NCI-H69 (cell line): ENCODE measurements around the gene SMAD6.
A peak's percentile ranks its signal among the peaks of the same experiment; 100 is the strongest.

Experiments
- DNase-seq: peaks from one replicate; lab custom pipeline; 2025; lab: John Stamatoyannopoulos, UW

The SMAD6 gene

DNA sequence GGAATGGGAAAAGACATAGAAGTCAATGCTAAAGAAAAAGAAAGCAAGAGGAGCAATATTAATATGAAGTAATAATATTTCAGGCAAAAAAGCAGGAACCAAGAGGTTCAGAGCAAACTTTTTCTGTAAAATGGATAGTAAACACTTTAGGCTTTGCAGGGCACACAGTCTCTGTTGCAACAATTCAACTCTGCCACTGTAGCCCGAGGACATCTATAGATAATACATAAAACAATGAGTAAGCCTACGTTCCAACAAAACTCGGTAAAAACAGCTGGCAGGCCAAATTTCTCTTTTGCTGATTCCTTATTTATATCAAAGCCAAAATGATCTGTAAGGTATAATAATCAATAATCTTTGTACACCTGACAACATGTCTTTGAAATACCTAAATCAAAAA lies 56.8 kb downstream of the SMAD6 start:
- no peak for DNase-seq

DNA sequence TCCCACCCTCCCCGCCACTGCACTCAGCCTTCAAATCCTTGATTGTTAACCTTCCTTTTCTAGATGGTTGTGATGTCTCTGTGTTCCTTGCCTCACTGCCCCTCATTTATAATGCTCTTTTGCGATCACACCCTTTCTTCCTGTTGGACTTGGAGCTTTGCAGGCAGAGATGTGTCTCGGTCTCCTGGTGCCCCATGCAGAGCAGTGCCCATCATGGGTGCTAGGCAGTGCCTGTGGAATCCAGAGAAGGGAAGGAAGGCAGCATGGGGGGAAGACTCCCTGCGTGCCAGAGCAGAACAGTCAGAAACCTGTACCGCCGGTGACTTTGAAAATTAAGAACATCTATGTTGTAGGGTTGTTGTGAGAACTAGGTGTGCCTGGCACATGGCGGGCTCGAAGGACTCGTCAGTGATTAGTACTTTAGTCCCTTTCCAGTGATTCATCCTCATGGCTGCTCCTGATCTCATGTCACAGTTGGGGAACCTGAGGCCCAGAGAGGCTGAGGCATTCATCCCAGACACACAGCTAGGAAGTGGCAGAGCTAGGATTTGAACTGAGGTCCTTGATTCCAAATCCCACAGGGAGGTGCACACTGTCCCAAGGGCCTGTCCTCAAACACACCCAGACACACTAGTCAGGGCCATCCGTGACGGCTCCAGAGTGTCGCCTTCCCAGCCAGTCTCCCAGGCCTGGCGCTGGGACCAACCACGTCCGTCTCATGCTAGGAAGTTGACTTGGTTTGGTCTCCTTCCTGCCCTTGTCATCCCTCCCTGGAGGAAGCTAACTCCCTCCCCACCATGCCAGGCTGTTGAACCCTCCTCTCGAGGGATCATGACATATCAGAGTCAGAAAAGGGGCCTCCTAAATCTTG lies 58.3 kb downstream of the SMAD6 start:
- DNase-seq = no peak

DNA sequence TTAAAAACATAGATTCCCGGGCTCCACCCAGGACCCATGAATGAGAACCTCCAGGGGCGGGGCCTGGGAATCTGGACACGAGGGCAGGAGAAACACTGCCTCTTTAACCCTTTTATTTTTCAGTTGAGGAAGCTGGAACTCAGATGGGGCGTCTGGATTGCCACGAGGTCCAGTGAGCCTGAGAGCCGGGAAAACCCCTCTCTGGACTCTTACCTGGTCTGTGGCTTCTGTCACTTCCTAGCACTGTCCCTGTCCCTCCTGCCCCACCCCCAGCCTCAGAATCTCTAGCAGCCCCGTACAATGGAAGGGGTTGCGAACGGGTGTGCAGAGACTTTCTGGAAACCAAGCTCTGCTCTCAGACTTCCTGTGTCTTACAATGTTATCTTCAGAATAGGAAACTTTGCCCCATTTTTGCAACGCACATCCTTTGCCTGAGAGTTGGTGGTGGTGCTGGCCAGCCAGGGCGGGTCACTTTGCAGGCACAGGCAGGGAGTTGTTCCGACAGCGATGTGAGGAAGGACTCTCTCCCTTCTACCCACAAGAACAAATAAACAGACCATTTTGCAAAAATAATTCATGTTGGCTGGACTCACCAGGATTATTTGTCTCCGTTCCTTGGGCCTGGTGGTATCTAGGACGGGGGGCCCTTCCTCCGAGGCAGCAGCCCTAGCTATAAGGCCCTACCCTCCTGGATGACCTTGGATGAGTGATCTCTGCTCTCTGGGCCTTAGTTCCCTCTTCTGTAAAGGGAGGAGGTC lies 59.1 kb downstream of the SMAD6 start:
- no peak for DNase-seq

DNA sequence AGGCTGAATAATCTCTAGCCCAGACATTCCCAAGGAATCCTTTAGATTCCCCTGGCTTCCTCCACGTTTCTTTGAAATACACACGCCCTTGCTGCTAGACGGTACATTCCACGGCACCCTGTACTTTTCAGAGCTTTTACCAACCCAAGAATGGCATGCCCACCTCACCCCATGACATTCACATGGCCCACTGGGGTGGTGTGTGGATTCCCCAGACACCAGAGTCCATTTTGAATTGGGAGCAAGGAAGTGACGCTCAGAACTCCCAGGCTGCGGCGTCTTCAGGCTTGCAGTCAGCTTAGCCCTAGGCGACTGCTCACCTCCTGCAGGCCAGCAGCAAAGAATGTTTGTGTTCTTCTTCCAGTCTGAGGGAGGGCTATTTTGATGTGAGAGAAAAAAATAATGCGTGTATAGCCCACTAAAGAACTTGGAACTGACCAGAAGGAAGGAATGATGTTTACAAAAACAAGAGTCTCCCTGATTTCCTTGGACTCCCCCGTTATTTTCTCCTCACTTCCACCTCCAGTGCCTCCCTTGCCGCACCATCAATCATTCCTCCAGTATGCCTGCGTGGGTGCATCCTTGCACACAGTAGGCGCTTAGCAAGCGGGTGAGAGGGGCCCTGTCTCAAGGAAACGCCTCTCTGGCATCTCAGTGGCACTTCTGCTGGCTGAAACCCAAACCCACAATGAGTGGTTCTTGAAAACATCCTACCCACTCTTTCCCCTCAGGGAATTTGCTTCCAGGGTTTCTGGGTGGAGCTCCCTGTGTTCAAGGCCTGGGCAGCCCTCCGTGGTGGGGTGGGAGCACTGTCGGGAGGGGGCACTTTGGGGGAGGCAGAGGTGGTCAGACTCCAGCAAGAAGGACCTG lies 59.9 kb downstream of the SMAD6 start:
- DNase-seq = no peak

DNA sequence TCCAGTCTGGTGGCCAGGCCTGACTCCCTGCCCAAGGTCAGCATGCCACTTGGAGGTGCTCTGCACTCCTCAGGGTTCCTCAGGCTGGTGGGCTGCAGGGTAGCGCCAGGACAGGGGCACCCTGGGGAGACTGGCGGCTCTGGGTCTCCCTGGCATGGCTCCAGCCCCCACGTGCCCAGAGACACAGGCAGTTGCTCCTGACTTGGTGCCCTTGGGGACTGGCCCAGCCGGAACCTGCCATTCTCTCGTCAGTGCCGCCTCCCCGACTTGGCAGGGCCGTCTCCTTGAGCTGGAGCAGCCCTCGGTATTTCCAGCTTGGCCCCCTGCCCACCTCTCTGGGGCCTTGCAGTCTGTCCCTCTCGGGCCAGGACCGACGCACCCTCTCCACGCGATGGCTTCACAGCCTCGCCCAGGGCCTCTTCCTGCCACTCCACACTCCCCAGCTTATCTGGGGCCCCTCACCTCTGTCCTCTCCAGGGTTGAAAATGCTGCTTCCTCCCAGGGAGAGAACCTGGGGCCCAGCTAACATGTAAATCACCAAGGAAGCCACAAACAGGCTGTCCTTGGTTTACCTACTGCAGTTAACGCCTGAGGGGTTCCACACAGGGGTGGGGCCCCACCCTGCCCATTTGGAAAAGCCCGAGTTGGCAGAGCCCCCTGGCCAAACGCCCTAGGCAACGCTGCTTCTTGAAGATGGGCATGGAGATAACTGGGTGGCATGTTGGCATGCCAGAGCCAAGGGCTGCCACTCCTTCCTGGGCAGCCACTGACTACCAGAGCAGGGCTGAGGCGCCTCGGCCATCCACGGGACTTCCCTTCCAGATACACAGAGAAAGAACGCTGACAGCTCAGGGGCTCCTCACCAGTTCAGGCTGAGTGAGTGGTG lies 61.4 kb downstream of the SMAD6 start:
- peak; percentile 83 for DNase-seq

DNA sequence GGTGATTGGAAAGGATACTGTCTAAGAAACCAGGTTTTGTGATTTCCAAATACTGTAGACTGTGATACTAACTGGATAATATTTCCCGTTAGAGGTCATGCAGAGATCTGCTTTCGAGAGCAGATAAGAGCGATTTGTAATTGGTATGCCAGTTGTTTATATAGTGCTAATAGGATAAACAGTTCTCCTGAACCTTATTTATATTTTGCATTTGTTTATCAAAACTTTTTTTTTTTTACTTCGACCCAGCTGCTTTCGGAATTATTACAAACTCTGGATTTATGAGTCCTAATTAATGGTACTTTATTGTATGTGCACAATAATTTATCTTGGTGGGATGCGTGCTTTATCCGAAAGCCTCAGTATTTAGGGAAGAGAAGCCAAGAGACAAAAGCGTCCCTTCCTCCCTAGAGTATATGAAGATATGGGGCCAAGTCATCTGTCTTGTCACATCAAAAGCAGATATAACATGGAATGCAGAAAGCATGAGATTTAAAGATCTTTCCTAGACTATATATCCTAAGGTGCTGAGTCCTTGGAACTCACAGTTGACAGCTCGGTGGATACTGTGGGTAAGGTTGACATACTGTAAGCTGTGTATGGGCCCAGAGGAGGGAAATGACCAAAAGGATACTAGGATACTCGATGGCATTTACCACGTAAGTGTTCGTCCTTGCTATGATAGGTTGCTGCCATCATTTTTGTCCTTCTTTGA lies 62.2 kb downstream of the SMAD6 start:
- no peak for DNase-seq

DNA sequence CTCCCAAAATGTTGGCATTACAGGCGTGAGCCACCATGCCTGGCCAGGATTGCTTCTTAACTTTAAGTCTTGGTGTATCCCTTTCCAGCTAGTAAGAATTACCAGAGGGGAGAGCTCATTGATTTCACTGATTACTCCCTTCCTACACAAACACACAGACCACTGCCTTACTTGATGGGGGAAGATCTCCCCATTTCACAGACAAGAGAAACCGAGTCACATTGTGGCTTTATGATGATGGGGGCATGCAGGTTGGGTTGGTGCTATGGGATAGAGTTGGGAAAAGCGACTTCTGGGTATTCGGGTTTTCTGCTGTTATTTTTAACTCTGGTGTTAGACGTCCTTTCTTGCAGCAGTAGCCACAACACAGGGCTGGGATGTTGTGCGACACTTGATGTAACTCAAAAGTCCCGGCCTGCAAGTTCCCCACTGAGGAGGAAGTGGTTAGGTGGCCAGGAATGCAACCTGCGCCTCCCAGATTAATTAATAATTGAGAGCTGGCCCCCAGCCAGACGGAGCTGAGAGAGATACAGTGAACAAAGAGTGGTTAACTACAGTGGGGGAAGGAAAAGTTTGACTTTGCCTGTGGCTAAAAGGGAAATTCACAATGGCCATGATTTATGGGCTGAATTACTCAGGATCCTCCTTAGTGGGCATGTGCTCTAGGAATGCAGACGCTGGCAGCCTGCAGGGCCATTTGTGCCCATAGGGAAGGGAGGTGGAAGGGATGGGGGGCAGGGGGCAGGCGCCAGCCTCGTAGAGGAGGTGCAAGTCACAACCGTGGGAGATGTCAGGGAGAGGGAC lies 63.6 kb downstream of the SMAD6 start:
- DNase-seq = peak; percentile 92

DNA sequence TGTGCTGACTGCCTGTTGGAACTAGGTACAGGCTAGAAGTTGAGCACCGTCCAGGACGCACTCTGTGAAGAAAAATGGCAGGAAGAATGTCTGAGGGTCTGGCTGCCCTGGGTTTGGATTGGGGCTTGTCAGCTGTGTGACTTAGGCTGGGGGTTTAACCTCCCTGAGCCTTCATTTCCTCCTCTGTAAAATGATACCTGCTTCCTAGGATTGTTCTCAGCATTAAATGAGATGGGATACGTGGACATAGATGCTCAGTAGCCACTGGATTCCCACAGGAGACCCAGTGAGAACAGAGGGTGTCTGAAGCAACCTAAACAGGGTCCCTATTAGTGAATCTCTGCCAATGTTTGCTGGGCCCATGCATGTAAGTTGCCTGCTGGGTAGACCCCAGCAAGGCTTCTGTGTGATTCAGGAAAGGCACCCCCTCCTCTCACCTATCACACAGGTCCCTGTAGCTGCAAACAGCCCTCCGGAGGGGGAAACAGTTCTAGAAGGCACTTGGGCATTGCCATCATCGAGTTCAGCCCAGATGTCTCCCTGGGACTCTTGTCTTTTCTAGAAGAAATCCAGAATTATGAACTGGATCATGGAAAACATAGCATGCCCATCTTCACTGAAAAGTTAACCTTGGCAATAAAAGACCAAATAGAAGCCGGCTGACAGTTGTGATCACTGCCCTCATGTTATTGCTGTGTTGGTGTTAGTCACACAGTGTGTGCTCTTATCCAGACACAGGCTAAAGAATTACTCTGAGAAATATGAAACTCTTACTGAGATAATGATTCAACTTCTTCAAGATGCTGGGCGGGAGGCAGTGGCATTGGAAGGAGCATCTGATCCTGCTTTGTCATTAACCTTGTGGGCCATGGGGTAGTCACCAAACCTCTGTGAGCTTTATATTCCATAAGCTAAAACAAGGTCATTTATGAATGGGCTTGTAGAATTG lies 64.5 kb downstream of the SMAD6 start:
- no peak for DNase-seq

DNA sequence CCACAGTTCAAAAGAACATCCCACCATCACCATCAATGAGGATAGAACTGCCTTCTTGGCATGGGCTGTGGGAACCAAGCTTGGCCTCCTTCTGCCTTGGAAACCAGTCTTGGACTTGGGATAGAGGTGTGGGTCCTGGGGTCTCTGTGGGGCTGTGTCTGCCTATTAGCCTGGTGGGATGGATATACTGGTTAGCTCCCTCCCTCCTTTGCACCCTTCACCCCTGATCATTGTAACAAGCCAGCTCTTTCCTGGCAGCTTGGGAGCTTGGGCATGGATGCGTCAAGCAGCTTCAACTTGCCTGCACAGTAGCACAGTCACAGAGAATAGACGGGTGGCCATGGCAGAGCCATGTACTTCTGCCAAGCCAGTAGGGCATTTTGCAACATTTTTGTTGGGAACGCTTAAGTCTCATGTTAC lies 65.2 kb downstream of the SMAD6 start:
- DNase-seq = no peak

DNA sequence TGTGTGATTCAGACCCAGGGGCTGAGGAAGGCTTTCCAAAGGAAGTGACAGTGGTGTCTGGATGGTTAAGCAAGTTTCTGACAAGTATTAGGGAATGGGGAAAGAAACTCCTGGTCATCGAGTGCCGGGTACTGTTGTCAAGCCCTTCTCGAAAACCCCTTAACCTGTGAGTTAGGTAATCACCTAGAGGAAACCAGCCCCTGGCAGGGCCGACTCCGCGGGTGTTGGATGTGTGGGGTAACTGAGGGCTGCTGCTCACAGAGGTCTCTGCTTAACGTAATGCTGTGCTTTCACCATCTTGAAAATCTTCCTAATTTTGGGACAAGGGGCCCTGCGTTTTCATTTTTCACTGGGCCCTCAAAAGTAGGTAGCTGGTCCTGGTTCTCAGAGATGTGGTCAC lies 67.0 kb downstream of the SMAD6 start:
- DNase-seq = no peak

DNA sequence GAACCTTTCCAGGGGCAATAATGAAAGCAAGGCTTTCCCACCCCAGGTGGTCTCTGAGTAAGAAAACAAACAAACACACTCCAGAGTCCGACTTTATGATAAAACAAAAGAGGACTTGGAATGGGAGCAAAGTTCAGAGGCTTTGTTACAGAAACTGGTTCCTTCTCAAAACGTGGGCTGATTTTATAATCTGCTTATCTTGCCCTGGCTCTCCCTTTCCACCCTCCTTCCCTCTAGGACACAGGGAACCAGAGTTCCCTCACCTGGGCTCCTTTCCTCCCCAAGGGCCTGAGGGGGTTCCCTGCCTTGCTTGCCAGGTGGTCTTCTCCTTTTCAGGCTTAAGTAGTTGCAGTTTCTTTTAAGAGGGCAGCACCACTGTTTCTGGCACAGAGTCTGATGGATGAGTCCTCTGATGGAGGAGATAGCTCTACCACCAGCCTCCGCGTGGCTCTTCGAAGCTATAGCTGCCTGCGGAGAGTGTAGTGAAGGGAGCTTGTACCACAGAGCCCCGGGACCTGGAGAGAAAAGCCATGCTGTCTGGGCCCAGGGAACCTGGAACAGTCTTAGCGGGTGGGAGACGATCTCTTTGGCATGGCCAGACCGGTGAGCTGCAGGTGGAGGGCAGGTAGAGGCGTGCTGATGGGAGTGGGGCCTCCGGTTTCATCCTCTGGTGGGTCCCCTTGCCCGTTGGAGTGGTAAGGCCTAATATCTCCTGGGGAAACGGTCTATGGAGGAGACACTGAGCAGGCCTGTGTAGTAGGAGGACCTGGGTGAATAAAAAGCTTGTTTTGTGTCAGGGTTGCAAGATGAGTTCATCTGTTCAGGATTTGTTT lies 68.7 kb downstream of the SMAD6 start:
- DNase-seq = peak; percentile 49

DNA sequence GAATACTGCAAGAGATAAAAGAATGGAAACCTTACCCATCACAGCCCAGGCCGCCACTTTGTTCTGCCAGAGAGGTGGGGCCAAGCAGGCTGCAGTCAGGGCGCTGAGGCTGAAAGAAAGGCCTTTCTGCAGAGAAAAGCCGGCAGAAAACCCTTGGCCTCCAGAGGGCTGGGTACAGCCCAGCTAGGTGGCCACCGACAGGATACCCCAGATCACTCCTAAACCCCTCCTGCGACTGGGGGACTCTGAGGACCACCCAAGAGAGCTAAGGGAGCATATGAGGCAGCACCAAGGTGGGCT lies 69.3 kb downstream of the SMAD6 start:
- DNase-seq = no peak

DNA sequence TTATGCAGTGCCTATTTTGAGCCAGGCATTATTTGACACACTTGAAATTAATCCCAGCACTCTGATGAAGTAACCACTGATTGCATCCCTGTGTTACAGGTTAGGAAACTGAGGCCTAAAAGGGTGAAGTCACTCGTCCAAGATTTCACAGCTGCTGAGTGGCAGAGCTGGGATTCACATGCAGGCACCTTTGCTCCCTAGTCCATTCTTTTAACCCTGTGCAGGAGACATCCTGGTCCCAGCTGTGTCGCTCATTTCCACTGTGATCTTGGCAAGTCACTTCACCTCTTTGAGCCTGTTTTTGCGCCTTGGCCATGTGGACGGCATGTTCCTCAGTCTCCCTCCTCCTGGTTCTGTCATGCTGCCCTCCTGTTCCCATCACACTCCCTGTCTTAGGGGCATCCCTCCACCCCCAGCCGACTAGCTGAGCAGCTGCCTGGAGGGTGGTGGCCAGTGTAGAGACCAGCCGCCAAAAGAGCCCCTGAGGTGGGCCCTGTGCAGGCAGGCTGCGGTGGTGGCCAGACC lies 70.6 kb downstream of the SMAD6 start:
- DNase-seq = no peak

DNA sequence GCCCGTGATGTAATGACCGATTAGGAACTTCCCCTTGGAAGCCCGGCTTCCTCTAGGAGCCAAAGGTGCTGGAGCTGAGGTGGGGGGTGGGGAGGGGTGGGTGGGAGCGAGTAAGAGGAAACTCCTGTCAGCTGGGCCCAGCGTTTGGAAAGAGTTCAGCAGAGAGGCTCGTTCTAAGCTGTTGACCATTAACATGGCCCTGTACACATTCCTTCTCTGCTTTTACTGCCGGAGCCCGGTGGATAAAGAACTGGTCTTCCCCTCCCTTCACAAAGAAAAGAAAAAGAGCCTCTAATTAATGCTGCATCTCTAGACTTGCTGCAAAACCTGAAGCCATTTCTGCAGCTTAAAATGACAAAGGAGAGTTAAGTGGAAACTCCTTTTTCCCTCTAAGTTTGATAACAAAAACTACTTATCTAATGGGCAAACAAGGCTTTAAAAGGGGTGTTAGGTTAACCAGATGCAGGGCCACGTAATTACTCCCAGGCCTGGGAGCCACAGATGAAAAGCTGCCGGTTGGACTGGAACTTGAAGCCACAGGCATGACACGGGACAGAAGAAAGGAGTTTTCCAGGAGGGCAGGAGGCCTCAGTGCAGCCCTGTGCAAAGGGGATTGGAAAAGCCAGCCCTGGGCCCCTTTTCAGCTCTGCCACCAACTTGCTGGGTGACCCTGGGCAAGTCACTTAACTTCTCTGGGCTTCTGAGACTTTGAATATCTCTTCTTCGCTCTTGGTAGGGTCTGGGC lies 71.3 kb downstream of the SMAD6 start:
- no peak for DNase-seq

DNA sequence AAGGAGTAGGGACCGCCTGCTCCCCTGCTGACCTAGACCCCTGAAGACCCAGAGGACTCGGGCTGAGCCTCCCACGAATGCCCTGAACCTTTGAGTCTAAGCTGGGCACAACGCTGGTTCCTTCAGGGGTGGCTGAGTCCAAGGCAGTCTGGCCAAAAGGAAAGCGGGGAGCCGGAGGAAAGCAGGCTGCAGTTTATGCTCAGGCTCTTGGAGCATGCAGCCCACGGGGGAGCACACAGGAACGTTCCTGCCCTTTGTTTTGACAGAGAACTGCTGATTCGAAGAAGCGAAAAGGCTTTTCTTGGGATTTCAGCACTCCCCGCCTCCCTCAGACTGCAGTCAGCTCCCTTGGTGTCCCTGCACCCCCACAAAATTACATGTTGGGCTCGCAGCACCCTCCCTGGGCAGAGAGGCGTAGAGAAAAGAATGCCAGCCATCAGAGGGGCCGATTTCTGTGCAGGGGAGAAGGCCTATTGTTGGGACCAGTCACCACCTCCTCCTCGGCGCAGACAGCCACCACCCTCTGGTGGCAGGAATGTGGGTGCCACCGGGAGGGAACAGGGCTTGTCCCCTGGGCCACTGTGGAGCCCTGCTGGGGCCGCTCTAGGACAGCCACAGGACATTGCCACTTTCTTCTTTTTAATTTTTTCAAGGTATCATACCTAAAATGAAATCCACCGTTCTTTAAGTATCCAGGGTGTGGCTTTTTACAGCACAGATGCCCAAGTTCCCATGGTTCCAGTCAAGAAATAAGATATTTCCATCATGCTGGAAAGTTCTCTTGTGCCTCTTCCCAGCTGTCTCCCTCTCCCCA lies 72.2 kb downstream of the SMAD6 start:
- DNase-seq = peak; percentile 72
